HG02840 (cell line): ENCODE data around the gene ABR.

Experiments used
- ATAC-seq: cut with Tn5 transposase; IDR thresholded peaks from one replicate; pipeline ENCODE4 v1.9.1; 2021; ENCODE audit warnings: mild to moderate bottlenecking, moderate library complexity, moderate number of reproducible peaks; ENCODE audit not compliant: unreplicated experiment, low FRiP score

The ABR gene

DNA sequence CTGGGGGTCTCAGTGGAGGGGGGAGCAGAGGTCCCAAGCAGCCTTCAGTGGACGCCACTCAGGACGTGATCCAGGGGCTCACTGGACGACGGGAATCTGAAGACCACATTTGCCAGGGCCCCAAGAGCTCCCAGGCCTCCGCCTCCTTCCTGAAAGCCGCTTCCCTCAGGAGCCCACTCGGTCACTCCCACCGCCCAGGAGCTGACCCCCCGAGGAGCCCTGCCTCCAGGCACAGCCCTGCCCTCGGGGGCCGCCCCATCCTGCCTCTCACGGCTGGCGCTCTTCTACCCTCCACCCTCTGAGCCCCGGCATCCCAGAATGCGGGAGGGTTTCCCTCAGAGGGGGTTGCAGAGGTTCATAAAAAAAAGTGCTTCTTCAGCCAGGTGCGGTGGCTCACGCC lies 158.6 kb downstream of the ABR start:
- no peak for ATAC-seq

DNA sequence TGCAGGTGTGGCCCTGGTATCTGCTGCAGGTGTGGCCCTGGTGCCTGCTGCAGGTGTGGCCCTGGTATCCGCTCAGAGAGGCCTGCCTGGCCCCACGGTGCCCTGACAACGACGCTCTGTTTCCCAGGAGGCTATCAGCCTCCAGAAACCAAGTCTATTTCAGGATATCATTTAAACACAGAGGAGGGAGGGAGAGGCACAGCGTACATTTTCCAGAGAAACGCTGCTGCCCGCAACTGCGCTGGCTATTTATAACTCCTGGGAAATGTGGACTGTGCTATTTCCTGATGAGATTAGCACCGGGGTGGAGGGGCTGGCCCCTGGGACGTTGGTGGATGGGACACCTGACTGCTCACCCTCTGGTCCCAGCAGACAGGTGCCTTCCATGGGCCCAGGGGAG lies 160.3 kb downstream of the ABR start:
- no peak for ATAC-seq

DNA sequence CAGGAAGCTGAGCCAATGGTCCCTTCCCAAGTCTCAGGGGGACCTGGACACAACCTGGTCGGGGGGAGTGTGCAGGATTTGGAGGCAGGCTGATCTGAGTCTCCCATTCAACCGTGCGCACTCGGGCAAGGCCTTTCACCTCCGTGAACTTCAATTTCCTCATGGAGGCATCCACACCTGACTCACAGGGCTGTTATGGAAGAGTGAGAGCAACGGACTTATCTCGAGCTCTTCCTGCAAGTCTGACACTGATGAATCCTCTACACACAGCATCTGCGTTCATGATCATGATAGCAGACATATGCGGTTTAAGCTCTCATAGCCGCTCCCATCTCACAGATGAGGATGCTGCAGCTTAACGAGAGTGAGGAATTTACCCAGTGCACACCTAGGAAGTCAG lies 161.2 kb downstream of the ABR start:
- ATAC-seq: no peak

DNA sequence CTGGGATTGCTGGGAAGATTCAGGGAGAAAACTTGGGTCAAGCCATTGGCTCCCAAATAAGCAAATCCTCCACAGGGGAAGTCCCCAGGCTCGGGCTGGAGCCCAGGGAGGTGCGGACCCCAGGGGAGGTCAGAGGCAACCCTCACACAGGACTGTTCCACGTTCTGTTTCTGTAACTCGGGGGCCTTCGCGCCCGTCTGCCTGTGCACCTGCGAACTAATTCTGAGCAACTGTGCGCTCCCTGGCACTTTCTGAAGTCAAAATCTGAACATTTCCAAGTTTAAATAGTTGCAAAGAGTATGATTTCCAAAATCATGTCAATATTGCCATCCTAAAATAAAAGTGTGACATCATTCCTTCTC lies 166.1 kb downstream of the ABR start:
- ATAC-seq: no peak

DNA sequence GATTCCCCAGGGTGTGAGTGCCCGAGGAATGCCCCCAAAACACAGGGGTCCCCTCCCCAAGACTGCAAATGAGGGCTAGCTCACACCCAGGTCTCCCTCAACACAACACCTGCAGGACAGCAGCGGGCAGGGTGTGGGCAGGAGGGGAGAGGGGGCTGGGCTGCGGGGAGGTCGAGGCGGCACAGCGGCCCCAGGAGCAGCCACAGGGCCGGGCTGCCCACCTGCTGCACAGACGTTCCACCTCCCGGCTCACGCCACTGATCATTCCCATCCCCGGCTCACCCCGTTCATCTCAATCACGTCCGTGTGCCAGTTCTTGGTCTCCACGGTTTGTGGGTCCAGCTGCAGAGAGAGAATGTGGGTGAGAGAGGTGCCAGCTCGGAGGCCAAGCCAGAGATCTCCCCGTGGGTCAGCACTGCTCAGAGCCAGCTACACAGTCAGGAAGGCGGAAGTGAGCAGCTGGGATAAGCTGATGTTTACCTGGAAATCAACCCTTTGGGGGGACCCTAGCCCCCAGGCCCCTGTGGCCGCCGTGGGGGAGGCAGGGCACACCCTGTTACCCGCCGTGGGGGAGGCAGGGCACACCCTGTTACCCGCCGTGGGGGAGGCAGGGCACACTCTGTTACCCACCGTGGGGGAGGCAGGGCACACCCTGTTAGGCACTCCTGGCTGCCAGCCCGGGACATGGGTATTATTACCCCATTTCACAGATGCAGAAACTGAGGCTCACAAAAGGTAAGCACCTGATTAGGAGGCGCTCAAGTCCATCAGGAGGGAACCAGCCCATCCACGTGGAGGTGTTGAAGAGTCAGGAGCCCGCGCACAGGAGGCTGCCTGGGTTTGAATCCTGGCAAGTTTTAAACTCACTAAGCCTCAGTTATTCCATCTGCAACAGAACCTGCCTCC lies 166.7 kb downstream of the ABR start:
- no peak for ATAC-seq

DNA sequence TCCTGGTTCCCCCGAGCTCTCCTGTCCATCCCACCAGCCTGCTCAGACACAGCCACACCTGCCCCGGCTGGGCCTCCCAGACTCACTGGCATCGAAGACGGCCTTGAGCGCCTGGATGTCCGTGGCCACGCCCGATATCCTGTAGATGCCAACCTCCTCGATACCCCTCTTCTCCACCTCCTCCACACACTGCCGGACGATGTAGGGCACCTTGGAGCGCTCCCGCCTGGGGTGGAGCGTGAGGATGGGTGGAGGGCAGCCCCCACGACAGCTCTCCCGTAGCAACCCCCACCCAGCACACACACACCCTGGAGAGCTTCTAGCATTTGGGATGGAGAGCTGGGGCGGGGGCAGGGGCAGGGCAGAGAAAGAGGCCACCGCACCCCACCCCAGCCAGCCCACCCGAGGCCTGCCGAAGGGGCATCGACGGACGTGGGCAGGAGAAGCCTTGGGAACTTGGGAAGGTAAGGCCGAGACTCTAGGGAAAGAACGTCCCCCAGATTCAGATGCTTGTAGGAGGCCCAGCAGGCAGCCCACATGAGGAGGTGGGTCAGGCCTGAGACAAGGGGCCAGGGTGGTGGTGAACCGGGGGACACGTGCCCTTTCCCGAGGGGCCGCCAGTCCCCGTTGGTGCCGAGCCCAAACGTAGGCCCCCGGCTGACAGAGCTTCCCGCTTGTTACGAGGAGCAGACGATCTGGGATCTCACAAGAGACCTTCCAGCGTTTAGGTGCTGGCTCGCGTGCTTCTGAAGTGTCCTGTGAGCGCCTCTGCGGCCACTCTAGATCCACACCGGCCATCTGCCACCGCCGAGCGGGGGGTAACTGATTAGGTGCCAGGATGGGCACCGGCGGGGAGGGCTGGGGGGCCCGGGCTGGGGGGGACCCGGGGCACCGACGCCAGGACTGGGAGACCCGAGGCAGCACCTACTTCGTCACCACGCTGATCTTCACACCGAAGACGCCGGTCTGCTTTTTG lies 167.7 kb downstream of the ABR start:
- no peak for ATAC-seq

DNA sequence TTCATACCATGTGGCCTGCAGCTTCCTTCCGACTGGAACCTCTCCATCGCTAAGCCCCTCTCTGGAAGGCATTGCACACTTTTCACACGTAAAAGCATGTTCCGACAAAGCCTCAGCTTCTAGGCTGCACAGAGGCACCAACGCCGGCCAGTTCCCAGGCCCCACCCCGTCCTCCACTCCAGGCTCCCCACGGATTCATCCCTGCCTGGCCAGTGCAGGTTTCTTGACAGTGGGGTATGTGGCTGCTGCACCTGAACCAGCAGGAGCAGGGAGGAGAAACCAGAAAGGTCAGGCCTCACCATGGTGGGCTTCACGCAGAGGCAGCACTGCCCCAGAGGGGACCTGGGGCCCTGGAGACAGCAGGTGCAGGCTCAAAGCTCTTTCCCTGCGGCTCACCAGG lies 168.6 kb downstream of the ABR start:
- no peak for ATAC-seq

DNA sequence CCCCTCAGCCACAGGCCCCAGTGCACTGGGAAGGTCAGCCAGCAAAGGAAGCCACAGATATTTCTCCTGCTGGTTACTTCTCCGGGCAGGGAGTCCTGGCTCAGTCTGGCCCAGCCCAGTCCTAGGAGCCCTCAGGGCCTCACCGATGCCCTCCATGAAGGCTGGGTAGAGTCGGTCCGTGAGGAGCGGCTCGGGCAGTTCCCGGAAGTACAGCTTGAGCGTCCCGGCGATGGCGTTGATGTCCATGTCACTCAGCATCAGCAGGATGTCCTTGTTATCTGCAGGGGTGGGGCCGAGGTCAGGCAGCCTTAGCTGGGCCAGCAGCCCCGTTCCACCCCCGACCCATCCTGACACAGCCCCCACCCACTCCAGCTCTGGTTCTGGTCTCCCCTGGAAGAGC lies 169.2 kb downstream of the ABR start:
- no peak for ATAC-seq

DNA sequence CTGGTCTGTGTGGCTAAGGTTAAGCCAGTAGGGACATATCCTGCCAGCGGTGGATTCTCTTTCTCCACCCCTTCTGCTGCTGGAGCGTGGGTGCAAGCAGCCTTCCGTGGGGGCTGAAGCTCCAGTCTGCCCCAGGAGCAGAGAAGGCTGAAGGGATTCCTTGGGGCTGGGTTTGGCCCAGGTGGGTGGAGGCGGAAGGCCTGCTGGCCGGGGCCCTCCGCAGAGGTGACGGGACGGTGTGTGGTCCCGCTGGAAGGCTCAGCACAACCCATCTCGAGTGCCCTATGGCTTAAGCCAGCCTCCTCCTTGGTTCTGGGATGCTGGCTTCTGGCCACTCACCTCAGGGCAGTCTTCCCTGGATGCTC lies 169.7 kb downstream of the ABR start:
- ATAC-seq: no peak

DNA sequence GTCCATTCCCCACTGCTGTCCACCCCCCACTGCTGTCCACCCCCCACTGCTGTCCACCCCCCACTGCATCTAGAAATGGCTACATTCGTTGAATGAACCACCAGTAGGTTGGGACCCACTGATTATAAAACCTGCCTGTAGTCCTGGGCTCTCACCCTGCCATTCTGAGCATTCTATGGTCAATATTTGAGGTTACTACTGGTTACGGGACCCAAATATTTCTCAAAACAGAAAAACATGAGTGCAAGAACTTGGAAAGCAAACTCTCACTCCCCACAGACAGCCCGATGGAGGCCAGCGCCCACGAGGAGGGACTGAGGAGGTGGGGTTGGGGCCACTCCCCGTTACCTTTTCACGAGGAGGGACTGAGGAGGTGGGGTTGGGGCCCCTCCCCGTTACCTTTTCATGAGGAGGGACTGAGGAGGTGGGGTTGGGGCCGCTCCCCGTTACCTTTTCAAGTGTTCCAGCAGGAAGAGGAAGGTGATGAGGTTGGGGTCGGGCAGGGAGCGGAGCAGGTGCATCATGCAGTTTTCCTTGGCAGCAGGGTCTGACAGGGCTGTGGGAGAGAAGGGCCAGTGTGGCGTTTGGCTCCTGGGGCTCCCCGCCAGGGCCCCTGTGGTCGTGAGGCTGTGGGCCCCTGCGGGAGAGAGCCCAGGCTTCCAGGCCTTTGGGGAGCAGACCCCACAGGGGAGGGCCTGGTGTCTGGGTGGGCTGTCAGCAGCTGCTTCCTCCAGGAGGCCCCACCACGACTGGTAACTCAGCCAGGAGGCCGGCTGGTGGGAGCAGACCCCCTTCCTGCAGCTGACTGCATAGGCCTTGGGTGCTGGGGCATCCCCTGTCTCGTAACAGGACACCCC lies 170.3 kb downstream of the ABR start:
- ATAC-seq: no peak

DNA sequence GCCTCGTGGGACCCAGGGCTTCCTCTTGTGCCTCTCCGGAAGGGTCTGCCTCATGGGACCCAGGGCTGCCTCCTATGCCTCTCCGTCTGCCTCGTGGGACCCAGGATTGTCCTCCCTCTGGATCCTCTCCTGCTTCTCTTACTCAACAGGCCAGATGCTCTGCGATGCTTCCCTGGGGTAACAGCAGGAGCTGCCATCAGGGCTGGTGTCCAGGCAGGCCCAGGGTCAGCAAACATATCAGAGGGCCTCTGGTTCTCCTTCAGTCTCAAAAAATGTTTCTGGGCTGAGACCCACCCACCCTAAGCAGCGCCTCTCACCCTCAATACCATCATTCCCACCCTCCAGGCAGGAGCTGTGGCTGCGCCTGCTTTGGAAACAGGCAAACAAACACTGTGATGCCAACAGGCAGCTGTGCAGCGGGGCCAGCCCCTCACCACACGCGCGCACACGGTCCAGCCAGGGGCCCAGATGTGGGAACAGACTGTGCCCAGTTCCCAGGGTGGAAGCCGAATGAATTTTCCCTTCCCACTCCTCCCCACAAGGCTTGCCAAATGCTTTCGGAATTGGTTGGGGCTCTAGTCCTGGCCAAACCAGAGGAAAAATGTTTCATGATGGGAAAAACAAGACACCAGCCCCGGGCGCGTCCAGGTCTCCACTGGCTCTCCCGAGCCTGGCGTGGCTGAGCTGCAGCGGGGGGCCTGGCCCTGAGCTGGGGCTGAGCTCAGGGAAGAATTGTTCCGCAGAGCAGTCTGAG lies 171.6 kb downstream of the ABR start:
- ATAC-seq: no peak

DNA sequence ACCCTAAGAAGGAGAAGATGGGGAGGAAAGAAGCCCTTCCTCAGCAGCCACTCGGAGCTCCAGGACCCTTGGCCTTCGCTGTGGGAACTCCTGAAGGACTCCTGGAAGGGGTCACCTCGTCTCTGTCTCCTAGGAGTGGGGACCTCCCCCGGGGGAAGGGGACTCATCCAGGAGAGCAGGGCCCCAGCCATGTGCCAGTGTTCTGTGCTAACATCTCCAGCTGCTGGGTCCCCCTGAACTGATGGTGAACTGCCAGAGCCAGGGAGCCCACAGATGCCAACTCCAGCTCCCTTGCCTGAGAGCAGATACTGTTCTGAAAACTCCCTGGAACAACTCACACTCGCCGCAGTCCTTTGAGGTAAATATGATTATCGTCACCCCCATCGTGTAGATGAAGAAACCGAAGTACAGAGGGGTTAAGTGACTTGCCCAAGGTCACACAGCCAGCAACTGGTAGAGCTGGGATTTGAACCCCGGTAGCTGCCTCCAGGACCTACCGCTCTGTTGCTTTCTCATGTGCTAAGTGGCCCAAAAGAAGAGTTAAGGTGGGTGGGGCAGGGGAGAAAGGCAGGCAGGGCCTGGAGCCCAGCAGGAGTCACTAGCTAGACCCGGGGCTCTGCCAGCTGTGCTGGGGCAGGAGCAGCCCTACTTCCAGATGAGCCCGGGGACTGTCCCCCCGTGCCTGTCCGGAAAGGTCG lies 172.3 kb downstream of the ABR start:
- no peak for ATAC-seq

DNA sequence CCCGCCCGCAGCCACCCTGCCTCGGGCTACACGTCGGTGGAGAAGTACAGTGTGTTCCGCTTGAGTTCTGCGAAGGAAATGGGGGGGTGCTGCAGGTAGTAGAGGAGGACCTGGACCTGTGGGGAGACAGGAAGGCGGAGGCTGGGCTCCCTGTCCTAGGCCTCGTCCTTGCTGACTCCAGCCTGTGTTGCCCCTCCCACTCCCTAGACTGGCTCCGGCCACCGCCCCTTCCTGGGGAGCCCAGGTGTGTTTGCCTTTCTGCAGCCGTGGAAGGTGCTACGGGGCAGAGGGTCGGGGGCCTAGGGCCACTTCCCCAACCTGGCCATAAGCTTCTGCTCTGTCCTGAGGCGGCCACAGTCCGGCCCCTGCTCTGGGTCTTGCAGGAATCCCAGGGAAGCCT lies 173.7 kb downstream of the ABR start:
- no peak for ATAC-seq

DNA sequence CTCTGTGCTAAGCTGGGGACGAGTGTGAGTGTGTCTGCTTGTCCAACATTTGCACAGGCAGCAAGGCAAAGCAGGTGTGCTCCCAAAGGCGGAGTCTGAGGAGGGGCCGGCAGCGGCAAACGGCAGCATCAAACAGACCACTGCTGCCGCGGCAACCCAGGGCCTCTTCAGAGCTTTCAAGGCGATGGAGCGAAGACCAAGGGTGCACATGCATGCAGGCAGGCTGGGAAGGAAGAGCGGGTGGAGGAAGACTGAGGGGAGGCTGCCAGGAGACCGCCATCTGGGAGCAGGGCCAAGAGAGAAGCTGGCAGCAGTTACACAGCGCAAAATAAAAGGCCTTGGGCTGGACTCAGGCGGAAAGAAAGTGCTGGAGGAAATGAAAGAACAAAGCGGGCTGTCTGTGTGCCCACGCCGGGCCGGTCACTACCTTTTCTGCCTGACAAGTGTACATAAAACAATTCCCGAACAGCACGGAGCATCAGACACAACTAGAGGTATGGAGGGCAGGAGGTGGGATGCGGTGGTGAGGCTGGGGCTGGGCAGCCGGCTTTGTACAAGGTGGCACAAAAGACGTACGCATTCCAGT lies 174.3 kb downstream of the ABR start:
- no peak for ATAC-seq

DNA sequence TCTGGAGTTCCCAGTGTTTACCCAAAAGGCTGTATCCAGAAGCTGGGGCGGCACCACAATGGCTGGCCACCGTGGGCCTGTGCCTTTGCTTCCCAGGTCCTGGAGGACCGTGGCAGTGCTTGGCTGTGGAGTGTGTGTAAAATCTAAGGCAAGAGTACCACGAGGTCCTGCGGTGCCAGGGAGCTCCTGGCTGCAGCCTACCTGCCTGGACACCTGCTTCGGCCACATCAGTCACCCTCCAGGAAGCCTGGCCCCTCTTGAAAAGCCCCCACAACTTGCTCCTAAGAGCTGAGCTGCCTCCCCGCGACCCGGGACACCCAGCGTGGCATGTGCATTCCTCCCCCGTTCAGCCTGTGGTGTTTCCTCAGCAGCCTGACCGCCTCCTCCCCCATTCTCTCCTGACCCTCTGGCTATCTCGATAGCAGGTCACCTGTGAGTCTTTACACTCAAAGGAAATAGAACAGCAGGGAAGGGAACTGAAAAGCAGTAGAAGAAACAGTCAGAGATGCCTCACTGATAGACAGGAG lies 174.9 kb downstream of the ABR start:
- ATAC-seq: no peak

DNA sequence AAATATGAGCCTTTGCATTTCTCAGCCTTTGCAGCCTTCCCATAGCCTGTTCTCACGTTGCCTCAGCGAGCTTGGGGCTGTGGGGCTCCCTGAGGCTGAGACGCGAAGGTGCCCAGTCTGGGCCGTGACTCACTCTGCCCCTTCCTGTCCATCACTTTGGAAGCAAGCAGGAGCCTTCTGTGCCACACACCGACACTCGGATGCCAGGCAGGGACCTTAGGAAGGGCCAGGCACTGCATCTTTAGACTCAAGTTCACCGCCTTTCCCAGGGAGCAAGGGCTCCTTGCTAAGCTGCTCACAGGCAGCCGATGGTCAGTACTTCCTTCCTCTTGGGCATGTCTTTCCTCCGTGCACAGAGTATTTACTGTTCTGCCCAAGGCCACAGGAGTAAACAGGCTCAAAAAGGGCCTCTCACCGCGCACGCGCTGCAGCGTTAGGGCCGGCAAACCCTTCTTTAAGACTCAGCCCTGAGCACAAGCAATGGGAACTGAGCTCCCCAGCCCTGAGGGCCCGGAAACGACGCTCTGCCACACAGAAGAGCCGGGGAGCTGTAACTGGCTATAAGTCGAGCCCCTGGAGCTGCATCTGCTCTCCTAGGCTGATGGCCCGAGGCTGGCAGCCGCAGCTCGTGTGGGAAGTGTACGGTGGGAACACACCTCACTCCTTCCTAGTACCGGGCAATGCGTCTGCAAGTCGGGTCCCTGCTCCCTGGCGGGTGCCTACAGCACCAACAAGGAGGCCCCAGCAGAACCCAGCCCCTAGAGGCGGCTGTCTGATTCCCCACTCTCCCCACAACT lies 175.6 kb downstream of the ABR start:
- ATAC-seq: no peak

DNA sequence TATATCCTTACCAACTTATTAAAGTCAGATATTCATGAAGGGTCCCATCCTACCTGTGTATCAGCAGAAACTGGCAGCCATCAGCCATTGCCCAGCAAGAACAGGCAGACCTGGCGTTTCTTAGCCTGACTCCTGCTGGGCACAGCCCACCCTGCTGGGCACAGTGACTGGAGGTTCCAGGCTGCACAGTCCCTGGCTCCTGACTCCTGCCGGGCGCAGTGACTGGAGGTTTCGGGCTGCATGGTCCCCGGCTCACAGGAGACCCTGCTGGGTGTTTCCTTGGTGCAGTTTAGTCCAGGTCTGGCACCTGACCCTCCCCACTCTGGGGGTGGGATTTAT lies 176.2 kb downstream of the ABR start:
- ATAC-seq: no peak
